Panc1 (cell line): ENCODE data around the gene NOTCH1. TPM values are rescaled to one million over a fixed set of nuclear protein-coding genes. Genes with fewer than 3 reads are reported as not detected.

ENCODE experiments used
- ATAC-seq: fragments of 200-7000 bp; cut with Tn5 transposase; 2 replicates; pipeline ENCODE4 v1.9.1; 2020; ENCODE audit warnings: mild to moderate bottlenecking, moderate library complexity
- BruUV-seq: library from RNA; stranded (reverse); fragments of 400-500 nt; replicated peaks from 2 replicates; lab custom pipeline; 2021; lab: Mats Ljungman, UMichigan
- CTCF ChIA-PET: fragments of 300-600 bp; sonication (Branson Sonifier 250); formaldehyde crosslinking; loops from one replicate; lab custom pipeline; 2022; ENCODE audit warnings: antibody characterized with exemption; lab: Charles Lee
- POLR2A ChIA-PET: fragments of 300-600 bp; sonication (Branson Sonifier 250); formaldehyde crosslinking; loops from one replicate; lab custom pipeline; 2022; ENCODE audit warnings: antibody characterized with exemption; lab: Charles Lee
- DNase-seq: peaks from one replicate; pipeline ENCODE4 v3.0.0-alpha.2; 2010; ENCODE audit warnings: low read depth, low spot score
- H3K27ac ChIP-seq: 2 replicates; pipeline ENCODE4 v1.5.1; 2011; ENCODE audit warnings: mild to moderate bottlenecking, low read length, inconsistent platforms
- H3K27me3 ChIP-seq: fragments of 200-500 bp; sonication (Bioruptor generic); 2 replicates; pipeline ENCODE4 v1.6.0; 2014; ENCODE audit warnings: low read length, inconsistent platforms; ENCODE audit not compliant: control insufficient read depth, insufficient read depth
- H3K36me3 ChIP-seq: fragments of 200-500 bp; sonication (Bioruptor generic); 2 replicates; pipeline ENCODE4 v1.5.1; 2014; ENCODE audit warnings: inconsistent platforms, mild to moderate bottlenecking, low read length, moderate library complexity; ENCODE audit not compliant: control insufficient read depth, insufficient read depth
- H3K4me1 ChIP-seq: 2 replicates; pipeline ENCODE4 v1.5.1; 2011; ENCODE audit warnings: inconsistent platforms, mild to moderate bottlenecking, low read length, moderate library complexity; ENCODE audit not compliant: control insufficient read depth, insufficient read depth
- H3K4me3 ChIP-seq, 2 experiments: 2 replicates each; pipeline ENCODE4 v1.5.1; 2011 to 2012; ENCODE audit warnings: low read depth in 2 of 2, low read length in 2 of 2, mild to moderate bottlenecking in 2 of 2, inconsistent platforms in 1 of 2, moderate library complexity in 1 of 2
- H3K9me3 ChIP-seq: fragments of 200-500 bp; sonication (Bioruptor generic); 2 replicates; pipeline ENCODE4 v1.5.1; 2014; ENCODE audit warnings: low read depth, mild to moderate bottlenecking, inconsistent platforms, low read length, moderate library complexity; ENCODE audit not compliant: control insufficient read depth, insufficient read depth
- POLR2AphosphoS5 ChIP-seq: IDR thresholded peaks from 2 replicates; pipeline ENCODE4 v1.6.1; 2012; ENCODE audit warnings: mild to moderate bottlenecking, low read depth, low read length, moderate library complexity
- SIN3A ChIP-seq: IDR thresholded peaks from 2 replicates; pipeline ENCODE4 v1.6.1; 2012; ENCODE audit warnings: low read depth, mild to moderate bottlenecking, low read length, moderate library complexity, borderline replicate concordance; ENCODE audit not compliant: insufficient read depth
- TCF7L2 ChIP-seq: IDR thresholded peaks from 2 replicates; pipeline ENCODE4 v1.6.1; 2011; ENCODE audit warnings: mild to moderate bottlenecking, low read depth, low read length, inconsistent platforms
- in situ Hi-C: cut with HindIII; loops from 2 replicates; pipeline ENCODE4 v1.10.0; 2016; ENCODE audit warnings: low sequenced_read_pairs, low pct_unique_long_range_greater_than_20kb
- intact Hi-C: fragments of 100-400 bp; cut with micrococcal nuclease; formaldehyde crosslinking; loops from one replicate; pipeline ENCODE4 v1.10.0; 2022; ENCODE audit not compliant: unreplicated experiment
- total RNA-seq: library from RNA; stranded (reverse); gene quantifications from one replicate; pipeline ENCODE4 v1.2.1, GENCODE V29; 2021; ENCODE audit not compliant: unreplicated experiment
- TF ChIP-seq, protein P1 (sequence below): fragments of 450-650 bp; IDR thresholded peaks from 2 replicates; pipeline ENCODE4 v1.5.1; 2017; ENCODE audit warnings: mild to moderate bottlenecking
- TF ChIP-seq, protein P2 (sequence below), 2 experiments: IDR thresholded peaks; 2 replicates each; pipeline ENCODE4 v1.6.1; 2011 to 2012; ENCODE audit warnings: low read depth in 2 of 2, control low read depth in 1 of 2, low read length in 1 of 2, mild to moderate bottlenecking in 1 of 2, moderate library complexity in 1 of 2; ENCODE audit not compliant: insufficient read depth in 1 of 2

The NOTCH1 gene
- total RNA-seq, 1 experiment from 2014 or later, result 13.4 TPM

DNA sequence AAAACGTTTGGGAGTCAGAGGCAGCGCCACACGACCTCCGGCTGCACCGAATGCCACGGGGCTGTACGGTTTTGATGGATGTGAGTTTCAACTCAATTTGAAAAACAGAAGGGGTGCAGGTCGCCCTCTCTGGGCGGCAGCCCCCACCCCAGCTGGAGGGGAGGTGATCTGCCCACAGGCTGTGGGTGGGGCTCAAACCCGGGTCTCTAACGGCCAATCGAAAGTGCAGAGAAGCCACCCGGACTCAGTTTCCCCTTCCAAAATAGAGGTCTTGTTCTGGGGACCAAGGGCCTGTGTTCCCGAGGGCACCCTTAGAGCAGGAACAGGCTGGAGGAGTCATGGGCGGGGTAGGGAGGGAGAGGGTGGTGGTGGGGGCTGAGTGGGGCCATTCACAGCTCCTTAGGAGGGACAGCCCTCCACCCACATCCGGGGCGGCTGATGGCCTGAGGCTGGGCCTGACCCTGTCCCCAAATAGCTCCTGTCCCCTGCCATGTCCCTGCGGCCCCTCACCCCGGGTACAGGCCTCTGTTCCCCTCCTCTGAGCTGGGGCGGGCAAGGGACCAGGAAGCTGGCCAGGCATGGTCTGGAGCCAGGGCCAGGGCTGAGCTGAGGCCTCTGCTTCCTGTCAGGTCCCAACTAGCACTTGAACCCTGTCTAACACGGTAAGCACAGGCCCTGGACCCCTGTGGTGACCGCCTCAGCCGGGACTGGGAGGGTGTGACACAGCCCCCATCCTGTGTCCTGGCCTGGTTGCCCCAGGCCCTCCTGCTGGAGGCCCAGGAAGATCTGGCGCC is 22.6 kb upstream of the NOTCH1 start:
- Histone ChIP-seq H3K36me3 (no peaks in the 10 kb centered on the region), H3K27ac (peak overlapping the region; percentile 61), H3K4me1 (peaks cover 23% of the 10 kb centered on the region), H3K27me3 (no peaks in the 10 kb centered on the region), H3K9me3 (no peaks in the 10 kb centered on the region), H3K4me3 (no peak overlapping the region)
- no TSS peak for BruUV-seq
- TF ChIP-seq SIN3A, result no peak
- TF ChIP-seq TCF7L2, result no peak
- TF ChIP-seq, protein P1, sequence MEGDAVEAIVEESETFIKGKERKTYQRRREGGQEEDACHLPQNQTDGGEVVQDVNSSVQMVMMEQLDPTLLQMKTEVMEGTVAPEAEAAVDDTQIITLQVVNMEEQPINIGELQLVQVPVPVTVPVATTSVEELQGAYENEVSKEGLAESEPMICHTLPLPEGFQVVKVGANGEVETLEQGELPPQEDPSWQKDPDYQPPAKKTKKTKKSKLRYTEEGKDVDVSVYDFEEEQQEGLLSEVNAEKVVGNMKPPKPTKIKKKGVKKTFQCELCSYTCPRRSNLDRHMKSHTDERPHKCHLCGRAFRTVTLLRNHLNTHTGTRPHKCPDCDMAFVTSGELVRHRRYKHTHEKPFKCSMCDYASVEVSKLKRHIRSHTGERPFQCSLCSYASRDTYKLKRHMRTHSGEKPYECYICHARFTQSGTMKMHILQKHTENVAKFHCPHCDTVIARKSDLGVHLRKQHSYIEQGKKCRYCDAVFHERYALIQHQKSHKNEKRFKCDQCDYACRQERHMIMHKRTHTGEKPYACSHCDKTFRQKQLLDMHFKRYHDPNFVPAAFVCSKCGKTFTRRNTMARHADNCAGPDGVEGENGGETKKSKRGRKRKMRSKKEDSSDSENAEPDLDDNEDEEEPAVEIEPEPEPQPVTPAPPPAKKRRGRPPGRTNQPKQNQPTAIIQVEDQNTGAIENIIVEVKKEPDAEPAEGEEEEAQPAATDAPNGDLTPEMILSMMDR, result no peak
- no peak for TF ChIP-seq POLR2AphosphoS5
- CTCF ChIA-PET, result no interaction called here
- ATAC-seq (no peak), DNase-seq (no peak)
- intact Hi-C loops, result no loop called here
- POLR2A ChIA-PET, result no interaction called here
- in situ Hi-C loops, result no loop called here

DNA sequence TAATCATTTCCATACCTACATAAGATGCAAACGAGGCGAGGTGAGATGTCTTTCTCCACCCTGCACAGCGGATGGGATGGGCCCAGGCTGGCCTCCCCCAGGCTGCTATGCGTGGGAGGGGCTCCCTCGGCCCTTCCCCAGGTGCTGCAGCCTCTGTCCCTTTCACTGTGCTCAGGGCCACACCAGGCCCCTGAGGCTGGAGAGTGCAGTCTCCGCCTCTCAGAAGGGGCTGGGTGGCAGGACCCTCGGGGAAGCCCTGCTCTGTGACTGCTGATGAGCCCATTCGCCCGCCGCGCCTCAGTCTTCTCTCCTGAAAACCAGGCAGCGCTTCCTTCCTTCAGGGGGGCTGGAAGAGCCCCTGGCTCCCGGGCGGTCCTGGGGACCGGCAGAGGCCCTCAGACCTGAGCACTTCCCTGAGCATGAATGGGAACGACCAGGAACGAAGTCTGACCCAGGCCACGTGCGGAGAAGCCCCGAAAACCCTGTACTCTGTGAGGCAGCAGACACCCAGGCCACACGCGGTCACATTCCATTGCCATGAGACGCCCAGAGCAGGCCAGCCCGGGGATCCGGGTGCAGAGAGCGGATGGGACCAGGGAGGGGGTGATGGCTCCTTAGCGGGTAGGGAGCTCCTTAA is 21.9 kb upstream of the NOTCH1 start:
- in situ Hi-C loops (no loop called here), intact Hi-C loops (no loop called here)
- POLR2A ChIA-PET, result no interaction called here
- peak overlapping the region; percentile 61 for H3K27ac ChIP-seq
- DNase-seq (no peak), ATAC-seq (peak; percentile 81)
- no TSS peak for BruUV-seq
- H3K27me3 ChIP-seq, result no peaks in the 10 kb centered on the region
- peaks cover 22% of the 10 kb centered on the region for H3K4me1 ChIP-seq
- H3K9me3 ChIP-seq, result no peaks in the 10 kb centered on the region
- no peak overlapping the region for H3K4me3 ChIP-seq
- no peaks in the 10 kb centered on the region for H3K36me3 ChIP-seq
- TF ChIP-seq POLR2AphosphoS5 (no peak), TCF7L2 (no peak), SIN3A (no peak)
- TF ChIP-seq, protein P2, sequence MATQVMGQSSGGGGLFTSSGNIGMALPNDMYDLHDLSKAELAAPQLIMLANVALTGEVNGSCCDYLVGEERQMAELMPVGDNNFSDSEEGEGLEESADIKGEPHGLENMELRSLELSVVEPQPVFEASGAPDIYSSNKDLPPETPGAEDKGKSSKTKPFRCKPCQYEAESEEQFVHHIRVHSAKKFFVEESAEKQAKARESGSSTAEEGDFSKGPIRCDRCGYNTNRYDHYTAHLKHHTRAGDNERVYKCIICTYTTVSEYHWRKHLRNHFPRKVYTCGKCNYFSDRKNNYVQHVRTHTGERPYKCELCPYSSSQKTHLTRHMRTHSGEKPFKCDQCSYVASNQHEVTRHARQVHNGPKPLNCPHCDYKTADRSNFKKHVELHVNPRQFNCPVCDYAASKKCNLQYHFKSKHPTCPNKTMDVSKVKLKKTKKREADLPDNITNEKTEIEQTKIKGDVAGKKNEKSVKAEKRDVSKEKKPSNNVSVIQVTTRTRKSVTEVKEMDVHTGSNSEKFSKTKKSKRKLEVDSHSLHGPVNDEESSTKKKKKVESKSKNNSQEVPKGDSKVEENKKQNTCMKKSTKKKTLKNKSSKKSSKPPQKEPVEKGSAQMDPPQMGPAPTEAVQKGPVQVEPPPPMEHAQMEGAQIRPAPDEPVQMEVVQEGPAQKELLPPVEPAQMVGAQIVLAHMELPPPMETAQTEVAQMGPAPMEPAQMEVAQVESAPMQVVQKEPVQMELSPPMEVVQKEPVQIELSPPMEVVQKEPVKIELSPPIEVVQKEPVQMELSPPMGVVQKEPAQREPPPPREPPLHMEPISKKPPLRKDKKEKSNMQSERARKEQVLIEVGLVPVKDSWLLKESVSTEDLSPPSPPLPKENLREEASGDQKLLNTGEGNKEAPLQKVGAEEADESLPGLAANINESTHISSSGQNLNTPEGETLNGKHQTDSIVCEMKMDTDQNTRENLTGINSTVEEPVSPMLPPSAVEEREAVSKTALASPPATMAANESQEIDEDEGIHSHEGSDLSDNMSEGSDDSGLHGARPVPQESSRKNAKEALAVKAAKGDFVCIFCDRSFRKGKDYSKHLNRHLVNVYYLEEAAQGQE (IDR thresholded peaks at IDR 0.05; ENCODE audit: insufficient read depth in 1 of 2, low read depth in 2 of 2, low read length in 1 of 2), result no peak
- TF ChIP-seq, protein P1, result no peak
- CTCF ChIA-PET, result no interaction called here
